ENCODE data around the gene ROR1.

DNA sequence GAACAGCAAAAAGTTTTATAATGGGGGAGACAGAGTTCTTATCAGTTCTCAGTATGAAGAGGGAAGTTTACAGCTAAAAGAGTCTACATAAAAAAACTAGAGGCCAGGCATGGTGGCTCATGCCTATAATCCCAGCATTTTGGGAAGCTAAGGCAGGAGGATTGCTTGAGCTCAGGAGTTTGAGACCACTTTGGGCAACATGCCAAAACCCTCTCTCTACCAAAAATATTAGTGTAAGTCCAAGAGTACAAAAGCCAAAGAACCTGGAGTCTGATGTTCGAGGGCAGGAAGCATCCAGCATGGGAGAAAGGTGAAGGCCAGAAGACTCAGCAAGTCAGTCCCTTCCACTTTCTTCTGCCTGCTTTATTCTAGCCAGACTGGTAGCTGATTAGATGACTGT lies 35.0 kb upstream of the ROR1 start:
- TF ChIP-seq CTCF (IDR thresholded peaks at IDR 0.05) (no peak), EP300 (IDR thresholded peaks at IDR 0.05) (no peak), POLR2A (IDR thresholded peaks at IDR 0.05) (no peak)
